Esophagus (tissue), 2 donors: ENCODE measurements around the gene ZNF649. TPM values are rescaled to one million over a fixed set of nuclear protein-coding genes. Genes with fewer than 3 reads are reported as not detected.

ENCODE experiments used
- H3K27ac ChIP-seq, 2 donors: one replicate each; pipeline ENCODE4 v1.5.1; 2013; ENCODE audit warnings: low read depth in 2 of 2, mild to moderate bottlenecking in 2 of 2, inconsistent platforms in 1 of 2, low read length in 1 of 2, moderate library complexity in 1 of 2
- H3K27me3 ChIP-seq, 2 donors: one replicate each; pipeline ENCODE4 v1.6.1; 2013; ENCODE audit warnings: low read length in 2 of 2, control low read depth in 1 of 2, mild to moderate bottlenecking in 1 of 2; ENCODE audit not compliant: insufficient read depth in 2 of 2, control insufficient read depth in 1 of 2
- H3K36me3 ChIP-seq, 2 donors: one replicate each; pipeline ENCODE4 v1.6.1; 2013; ENCODE audit warnings: low read length in 1 of 2; ENCODE audit not compliant: control insufficient read depth in 2 of 2, insufficient read depth in 2 of 2
- H3K4me1 ChIP-seq, 2 donors: one replicate each; pipeline ENCODE4 v1.6.1; 2013; ENCODE audit warnings: low read length in 1 of 2; ENCODE audit not compliant: control insufficient read depth in 2 of 2, insufficient read depth in 2 of 2
- H3K4me3 ChIP-seq, 2 donors: one replicate each; pipeline ENCODE4 v1.5.1; 2013; ENCODE audit warnings: low read length in 2 of 2, mild to moderate bottlenecking in 2 of 2, low read depth in 1 of 2, moderate library complexity in 1 of 2
- H3K9me3 ChIP-seq, 2 donors: one replicate each; pipeline ENCODE4 v1.6.1; 2013; ENCODE audit warnings: mild to moderate bottlenecking in 2 of 2, low read depth in 1 of 2, low read length in 1 of 2, moderate library complexity in 1 of 2; ENCODE audit not compliant: control insufficient read depth in 2 of 2, insufficient read depth in 1 of 2
- WGBS, 2 donors: extraction: QIAGEN DNeasy Blood & Tissue Kit; methylation state at CpG; one replicate each; pipeline ENCODE4 v1.1.7; 2013; 5-methylcytosine and 5-hydroxymethylcytosine counted together
- polyA plus RNA-seq, 2 donors: library from polyadenylated mRNA; stranded (reverse); fragments of 200-250 nt; gene quantifications; one replicate each; pipeline ENCODE4 v1.2.3, GENCODE V29; 2013
- donor health status: healthy with polysubstance abuse.
- donor health status: Bipolar disorder and iron deficiency.

ZNF649 gene
- polyA plus RNA-seq, 2 donors: 2.2 to 5.3 TPM

- Histone ChIP-seq H3K4me1 (no peaks in the 10 kb centered on the region), H3K36me3 (peaks cover 16 to 17% of the 10 kb centered on the region in 2 donors), H3K4me3 (no peak overlapping the region), H3K27ac (no peak overlapping the region), H3K9me3 (peaks cover 3 to 17% of the 10 kb centered on the region in 2 donors), H3K27me3 (no peaks in the 10 kb centered on the region)
- WGBS, 2 donors: 95 to 98% methylated on average over 4 of the region's 4 CpGs
Measured at GRCh38 chr19:51901860-51902259, 3.0 kb downstream of the ZNF649 start.

- Histone ChIP-seq H3K4me1 (peaks cover 0 to 2% of the 10 kb centered on the region in 2 donors), H3K27ac (no peak overlapping the region), H3K27me3 (no peaks in the 10 kb centered on the region), H3K36me3 (peaks cover 25 to 43% of the 10 kb centered on the region in 2 donors), H3K9me3 (peaks cover 21 to 36% of the 10 kb centered on the region in 2 donors), H3K4me3 (no peak overlapping the region)
- 97 to 98% methylated on average over 10 of the region's 10 CpGs for WGBS, 2 donors
Measured at GRCh38 chr19:51891193-51891747, 13.5 kb downstream of the ZNF649 start.

GRCh38 chr19:51889934-51890333, 14.9 kb downstream of the ZNF649 start:
- Histone ChIP-seq H3K27me3 (no peaks in the 10 kb centered on the region), H3K9me3 (peaks cover 18 to 31% of the 10 kb centered on the region in 2 donors), H3K27ac (no peak overlapping the region), H3K4me1 (peaks cover 0 to 2% of the 10 kb centered on the region in 2 donors), H3K4me3 (no peak overlapping the region), H3K36me3 (peaks cover 19 to 35% of the 10 kb centered on the region in 2 donors)

GRCh38 chr19:51887522-51888498, 17.0 kb downstream of the ZNF649 start, which contains the start of gene ZNF577:
ZNF577 (minus strand) TSS chr19:51887951; CDS start chr19:51880382, 7,569 bp downstream.
- Histone ChIP-seq H3K36me3 (peaks cover 10 to 23% of the 10 kb centered on the region in 2 donors), H3K4me3 (peak within 1 kb of the TSS; percentile 73 to 98), H3K27ac (peak within 1 kb of the TSS; percentile 72 to 95), H3K9me3 (peaks cover 21 to 22% of the 10 kb centered on the region in 2 donors), H3K4me1 (peaks cover 0 to 2% of the 10 kb centered on the region in 2 donors), H3K27me3 (no peaks in the 10 kb centered on the region)
- 7 to 11% methylated on average over 56 of the region's 56 CpGs for WGBS, 2 donors

- no peaks in the 10 kb centered on the region for H3K27me3 ChIP-seq
- H3K4me3 ChIP-seq: no peak overlapping the region
- peaks cover 12 to 16% of the 10 kb centered on the region in 2 donors for H3K9me3 ChIP-seq
- H3K4me1 ChIP-seq: peaks cover 0 to 2% of the 10 kb centered on the region in 2 donors
- WGBS, 2 donors: 94% methylated on average over 2 of the region's 2 CpGs
- no peak overlapping the region for H3K27ac ChIP-seq
- H3K36me3 ChIP-seq: peaks cover 5 to 6% of the 10 kb centered on the region in 2 donors
Measured at GRCh38 chr19:51884713-51885112, 20.1 kb downstream of the ZNF649 start.

GRCh38 chr19:51882518-51882917, 22.3 kb downstream of the ZNF649 start:
- no peaks in the 10 kb centered on the region for H3K27me3 ChIP-seq
- no peak overlapping the region for H3K4me3 ChIP-seq
- peaks cover 2% of the 10 kb centered on the region in 2 donors for H3K4me1 ChIP-seq
- no peak overlapping the region for H3K27ac ChIP-seq
- WGBS, 2 donors: 97 to 98% methylated on average over 3 of the region's 3 CpGs
- peaks cover 10 to 15% of the 10 kb centered on the region in 2 donors for H3K9me3 ChIP-seq
- peaks cover 8 to 11% of the 10 kb centered on the region in 2 donors for H3K36me3 ChIP-seq

- H3K9me3 ChIP-seq: peaks cover 39 to 40% of the 10 kb centered on the region in 2 donors
- no peak overlapping the region for H3K4me3 ChIP-seq
- no peaks in the 10 kb centered on the region for H3K4me1 ChIP-seq
- H3K27ac ChIP-seq: no peak overlapping the region
- peaks cover 16 to 29% of the 10 kb centered on the region in 2 donors for H3K36me3 ChIP-seq
- H3K27me3 ChIP-seq: no peaks in the 10 kb centered on the region
- WGBS, 2 donors: 96% methylated on average over 4 of the region's 4 CpGs
Measured at GRCh38 chr19:51873097-51873496, 31.7 kb downstream of the ZNF649 start.

- peaks cover 8% of the 10 kb centered on the region in 2 donors for H3K9me3 ChIP-seq
- H3K4me1 ChIP-seq: no peaks in the 10 kb centered on the region
- H3K27me3 ChIP-seq: no peaks in the 10 kb centered on the region
- H3K4me3 ChIP-seq: no peak overlapping the region
- H3K27ac ChIP-seq: no peak overlapping the region
- no peaks in the 10 kb centered on the region for H3K36me3 ChIP-seq
- WGBS, 2 donors: 90 to 94% methylated on average over 2 of the region's 2 CpGs
Measured at GRCh38 chr19:51861870-51862622, 42.8 kb downstream of the ZNF649 start.
